ENCODE results near the gene APC.

The APC gene

GRCh38 chr5:112870966-112871365 is 133.3 kb downstream of the APC start:
- no peak overlapping the region for H3K4me3 ChIP-seq (ENCODE audit: low read depth, low read length)
- CTCF ChIA-PET = no interaction called here
- H3K27ac ChIP-seq (ENCODE audit: extremely low read depth, low read depth, low read length) = no peak overlapping the region
- peaks cover 56 to 79% of the 10 kb centered on the region in 2 experiments for H3K36me3 ChIP-seq (ENCODE audit: control insufficient read depth in 2 of 2, insufficient read depth in 1 of 2, low read length in 2 of 2)
- POLR2A ChIA-PET = interaction anchor here (0.6 kb wide), 1 partner anchor 87 kb away, joined by 3 read pairs; no protein-coding TSS in a partner anchor
- H3K9me3 ChIP-seq (ENCODE audit: control insufficient read depth, insufficient read depth, low read depth, low read length) = no peaks in the 10 kb centered on the region
- no peaks in the 10 kb centered on the region for H3K4me1 ChIP-seq (ENCODE audit: control insufficient read depth, insufficient read depth, low read length)
- TF ChIP-seq ZNF221 (tag by site-specific recombination; IDR thresholded peaks at IDR 0.05; ENCODE audit: borderline replicate concordance) (no peak), ZNF362 (tag by site-specific recombination; IDR thresholded peaks at IDR 0.05) (0 out of 2 replicates have a peak, but pooled peaks have one; percentile 14)

- H3K36me3 ChIP-seq (ENCODE audit: control insufficient read depth in 2 of 2, insufficient read depth in 1 of 2, low read length in 2 of 2) = peaks cover 40 to 63% of the 10 kb centered on the region in 2 experiments
- H3K4me1 ChIP-seq (ENCODE audit: control insufficient read depth, insufficient read depth, low read length) = peaks cover 4% of the 10 kb centered on the region
- POLR2A ChIA-PET = no interaction called here
- no peak overlapping the region for H3K4me3 ChIP-seq (ENCODE audit: low read depth, low read length)
- no peaks in the 10 kb centered on the region for H3K9me3 ChIP-seq (ENCODE audit: control insufficient read depth, insufficient read depth, low read depth, low read length)
- CTCF ChIA-PET = no interaction called here
- no peak overlapping the region for H3K27ac ChIP-seq (ENCODE audit: extremely low read depth, low read depth, low read length)
- TF ChIP-seq TRIM28 (IDR thresholded peaks at IDR 0.05; ENCODE audit: borderline replicate concordance, low read length) (no peak), ZXDB (tag by site-specific recombination; IDR thresholded peaks at IDR 0.05) (no peak), BCL6B (tag by site-specific recombination; IDR thresholded peaks at IDR 0.05) (no peak), YY1 (tag by site-specific recombination; IDR thresholded peaks at IDR 0.05) (no peak), ZNF544 (tag by site-specific recombination; IDR thresholded peaks at IDR 0.05) (no peak), ZNF747 (tag by site-specific recombination; IDR thresholded peaks at IDR 0.05) (no peak)
Measured at GRCh38 chr5:112876362-112876761, 138.7 kb downstream of the APC start.

GRCh38 chr5:112878101-112878500 is 140.4 kb downstream of the APC start:
- H3K4me1 ChIP-seq (ENCODE audit: control insufficient read depth, insufficient read depth, low read length) = peaks cover 4% of the 10 kb centered on the region
- H3K9me3 ChIP-seq (ENCODE audit: control insufficient read depth, insufficient read depth, low read depth, low read length) = no peaks in the 10 kb centered on the region
- no peak overlapping the region for H3K27ac ChIP-seq (ENCODE audit: extremely low read depth, low read depth, low read length)
- no peak overlapping the region for H3K4me3 ChIP-seq (ENCODE audit: low read depth, low read length)
- TF ChIP-seq ZNF692 (tag by site-specific recombination; IDR thresholded peaks at IDR 0.05) (no peak), GLIS2 (tag by site-specific recombination; IDR thresholded peaks at IDR 0.05) (no peak), ATF2 (tag by site-specific recombination; IDR thresholded peaks at IDR 0.05; ENCODE audit: low read depth) (no peak)
- ChIA-PET POLR2A (interaction anchor here (0.6 to 1.3 kb wide), 6 partner anchors 9 to 44 kb away, joined by 3 to 4 read pairs (median 3); partner anchors contain the start of genes REEP5 and SRP19), CTCF (no interaction called here)
- H3K36me3 ChIP-seq (ENCODE audit: control insufficient read depth in 2 of 2, insufficient read depth in 1 of 2, low read length in 2 of 2) = peaks cover 34 to 73% of the 10 kb centered on the region in 2 experiments

- Histone ChIP-seq H3K36me3 (ENCODE audit: control insufficient read depth in 2 of 2, insufficient read depth in 1 of 2, low read length in 2 of 2) (peaks cover 38 to 77% of the 10 kb centered on the region in 2 experiments), H3K27ac (ENCODE audit: extremely low read depth, low read depth, low read length) (no peak overlapping the region), H3K4me3 (ENCODE audit: low read depth, low read length) (no peak overlapping the region), H3K9me3 (ENCODE audit: control insufficient read depth, insufficient read depth, low read depth, low read length) (no peaks in the 10 kb centered on the region), H3K4me1 (ENCODE audit: control insufficient read depth, insufficient read depth, low read length) (peaks cover 4% of the 10 kb centered on the region)
- POLR2A ChIA-PET = interaction anchor here (0.7 to 1.3 kb wide), 5 partner anchors 9 to 43 kb away, joined by 3 to 4 read pairs (median 3); partner anchors contain the start of genes REEP5 and SRP19
- CTCF ChIA-PET = interaction anchor here (0.6 kb wide), 1 partner anchor 42 kb away, joined by 3 read pairs; no protein-coding TSS in a partner anchor
- TF ChIP-seq SCRT1 (tag by site-specific recombination; IDR thresholded peaks at IDR 0.05; ENCODE audit: borderline replicate concordance) = no peak
- TF ChIP-seq ZNF366 (tag by site-specific recombination; conservative IDR thresholded peaks at IDR 0.05) = peak; percentile 65
- no peak for TF ChIP-seq TRIM28 (IDR thresholded peaks at IDR 0.05; ENCODE audit: borderline replicate concordance, low read length)
- no peak for TF ChIP-seq ZBTB8A (tag by site-specific recombination; IDR thresholded peaks at IDR 0.05)
- TF ChIP-seq ZNF449 (tag by site-specific recombination; IDR thresholded peaks at IDR 0.05) = no peak
- no peak for TF ChIP-seq EGR2 (tag by site-specific recombination; IDR thresholded peaks at IDR 0.05; ENCODE audit: low read depth)
- TF ChIP-seq PRDM1 (tag by site-specific recombination; IDR thresholded peaks at IDR 0.05) = peak; percentile 80
- TF ChIP-seq ZNF621 (tag by site-specific recombination; IDR thresholded peaks at IDR 0.05) = no peak
Measured at GRCh38 chr5:112878760-112879159, 141.1 kb downstream of the APC start.
